GM23248 (cell line): Measurements from ENCODE around the gene ETS1.

ENCODE experiments used
- EZH2 ChIP-seq: fragments of 200-600 bp; sonication (generic); IDR thresholded peaks from 2 replicates; pipeline ENCODE4 v1.6.1; 2018; ENCODE audit warnings: antibody characterized with exemption, mild to moderate bottlenecking; ENCODE audit not compliant: insufficient read depth, poor library complexity, severe bottlenecking
- EZH2phosphoT487 ChIP-seq: fragments of 200-600 bp; sonication (generic); IDR thresholded peaks from 2 replicates; pipeline ENCODE4 v1.6.1; 2018; ENCODE audit warnings: antibody characterized with exemption, moderate library complexity, mild to moderate bottlenecking, low read depth; ENCODE audit not compliant: insufficient read depth

DNA sequence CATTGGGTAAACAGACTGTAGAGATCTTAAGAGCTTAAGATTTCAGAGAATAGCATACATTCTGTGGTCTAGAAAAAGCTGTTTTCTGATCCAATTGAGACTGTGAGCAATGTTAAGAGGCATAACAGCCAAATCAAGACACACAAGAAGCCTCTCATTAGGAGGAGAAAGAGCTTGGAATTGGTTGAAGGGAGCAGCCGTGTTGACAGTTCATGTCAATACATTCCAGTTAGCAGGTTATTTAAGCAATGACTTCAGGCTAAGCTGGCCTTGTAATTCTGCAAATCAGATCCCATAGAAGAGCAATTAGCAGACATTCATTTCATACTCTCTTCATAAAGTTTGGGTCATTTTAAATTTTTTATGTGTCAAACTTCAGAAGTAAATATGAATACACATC lies 50.9 kb downstream of the ETS1 start:
- no peak for TF ChIP-seq EZH2
- no peak for TF ChIP-seq EZH2phosphoT487
